GM18511 (cell line): ENCODE data around the gene UGT1A5.
"Not testable (repeated sequence)": the region's sequence is repeated elsewhere in the genome, so short reads cannot be mapped to it uniquely, and the experiment has no call there.

Experiments used
- ATAC-seq: cut with Tn5 transposase; IDR thresholded peaks from one replicate; pipeline ENCODE4 v1.9.1; 2021; ENCODE audit warnings: mild to moderate bottlenecking, moderate library complexity; ENCODE audit not compliant: unreplicated experiment

UGT1A5 gene

DNA sequence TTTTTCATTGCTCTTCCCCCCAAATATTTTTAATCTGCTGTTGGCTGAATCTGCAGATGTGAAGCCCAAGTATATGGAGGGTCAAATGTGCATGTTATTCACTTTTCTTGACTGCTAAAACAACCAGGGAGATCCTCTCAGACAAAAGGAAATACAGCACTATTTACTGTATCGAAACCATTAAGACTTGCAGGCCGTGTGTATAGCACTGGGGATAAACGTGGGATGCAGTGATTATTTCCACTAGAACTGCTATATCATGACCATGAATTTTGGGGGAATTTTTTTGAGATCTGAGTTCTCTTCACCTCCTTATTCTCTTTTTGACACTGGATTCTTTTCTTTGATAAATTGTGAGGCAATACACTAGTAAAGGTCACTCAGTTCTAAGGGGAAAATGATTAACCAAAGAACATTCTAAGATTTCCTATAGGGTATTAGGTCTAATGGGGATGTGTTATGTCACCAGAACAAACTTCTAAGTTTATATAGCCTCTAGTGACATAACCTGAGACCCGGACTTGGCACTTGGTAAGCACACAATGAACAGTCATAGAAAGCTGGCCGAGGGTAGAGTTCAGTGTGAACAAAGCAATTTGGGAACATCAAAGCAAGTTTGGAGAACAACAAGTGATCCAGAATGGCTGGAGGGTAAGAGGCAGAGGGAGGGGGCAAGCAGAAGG, 32.5 kb downstream of the UGT1A5 start:
- ATAC-seq, result no peak

DNA sequence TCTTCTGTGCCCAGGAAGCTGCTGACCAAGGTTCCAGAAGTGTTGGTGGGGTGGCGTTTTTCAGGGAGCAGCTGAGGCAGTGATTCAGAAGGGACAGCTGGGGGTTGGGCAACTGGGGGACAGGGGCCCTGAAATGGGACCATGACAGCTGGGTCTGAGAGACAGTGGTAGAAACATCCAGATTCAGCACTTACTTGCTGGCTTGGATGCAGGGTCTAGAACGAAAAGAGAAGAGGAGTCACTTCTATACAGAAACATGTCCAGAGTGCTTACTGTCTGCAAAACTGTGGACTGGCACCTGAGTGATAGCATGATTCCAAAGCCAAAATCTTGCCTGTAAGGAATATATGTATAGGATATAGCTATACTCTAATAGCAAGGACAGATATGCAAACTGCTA, 33.1 kb downstream of the UGT1A5 start:
- ATAC-seq, result not testable (repeated sequence)

DNA sequence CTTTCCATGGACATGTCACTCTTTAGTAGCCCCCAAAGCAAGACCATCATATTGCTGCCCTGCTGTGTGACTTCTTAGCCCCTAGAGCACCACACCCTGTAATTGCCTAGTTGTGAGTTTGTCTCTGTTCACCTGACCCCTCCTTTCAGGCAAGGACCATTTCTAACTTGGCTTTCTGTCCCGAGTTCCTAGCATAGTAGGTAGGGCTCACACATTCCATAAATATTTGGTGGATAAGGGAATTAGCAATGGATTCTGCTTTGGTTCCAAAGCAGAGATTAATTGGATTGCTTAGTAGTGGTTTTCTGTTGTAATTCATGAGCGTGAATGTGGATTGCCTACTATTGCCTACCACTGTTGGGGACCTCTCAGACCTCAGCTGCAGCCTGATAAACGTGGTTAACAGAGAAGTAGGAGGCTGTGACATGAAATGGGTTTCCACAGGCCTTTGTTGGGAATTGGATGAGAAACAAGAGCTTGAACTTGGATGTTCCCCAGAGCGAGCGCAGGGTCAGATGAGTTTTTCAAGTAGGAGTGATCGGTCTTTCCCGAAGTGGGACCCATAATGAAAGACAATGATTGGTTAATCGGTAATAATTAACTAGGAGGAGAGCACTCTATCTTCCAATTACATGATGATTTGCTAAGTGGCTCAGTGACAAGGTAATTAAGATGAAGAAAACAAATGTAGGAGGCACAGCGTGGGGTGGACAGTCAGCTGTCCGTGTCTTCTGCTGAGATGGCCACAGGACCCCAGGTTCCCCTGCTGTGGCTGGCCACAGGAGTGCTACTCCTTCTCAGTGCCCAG, 34.0 kb downstream of the UGT1A5 start:
- ATAC-seq, result no peak

DNA sequence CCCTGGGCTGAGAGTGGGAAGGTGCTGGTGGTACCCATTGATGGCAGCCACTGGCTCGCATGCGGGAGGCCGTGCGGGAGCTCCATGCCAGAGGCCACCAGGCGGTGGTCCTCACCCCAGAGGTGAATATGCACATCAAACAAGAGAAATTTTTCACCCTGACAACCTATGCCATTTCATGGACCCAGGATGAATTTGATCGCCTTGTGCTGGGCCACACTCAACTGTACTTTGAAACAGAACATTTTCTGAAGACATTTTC, 34.5 kb downstream of the UGT1A5 start:
- no peak for ATAC-seq

DNA sequence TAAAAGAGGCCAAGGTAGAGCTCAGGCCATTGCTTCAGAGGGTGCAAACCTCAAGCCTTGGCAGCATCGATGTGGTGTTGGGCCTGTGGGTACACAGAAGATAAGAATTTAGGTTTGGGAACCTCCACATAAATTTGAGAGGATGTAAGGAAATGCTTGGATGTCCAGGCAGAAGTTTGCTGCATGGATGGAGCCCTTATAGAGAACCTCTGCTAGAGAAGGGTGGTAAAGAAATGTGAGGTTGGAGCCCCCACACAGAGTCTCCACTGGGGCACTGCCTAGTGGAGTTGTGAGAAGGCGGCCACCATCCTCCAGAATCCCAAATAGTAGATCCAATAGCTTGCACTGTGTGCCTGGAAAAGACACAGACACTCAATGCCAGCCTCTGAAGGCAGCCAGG, 38.0 kb downstream of the UGT1A5 start:
- ATAC-seq, result not testable (repeated sequence)

DNA sequence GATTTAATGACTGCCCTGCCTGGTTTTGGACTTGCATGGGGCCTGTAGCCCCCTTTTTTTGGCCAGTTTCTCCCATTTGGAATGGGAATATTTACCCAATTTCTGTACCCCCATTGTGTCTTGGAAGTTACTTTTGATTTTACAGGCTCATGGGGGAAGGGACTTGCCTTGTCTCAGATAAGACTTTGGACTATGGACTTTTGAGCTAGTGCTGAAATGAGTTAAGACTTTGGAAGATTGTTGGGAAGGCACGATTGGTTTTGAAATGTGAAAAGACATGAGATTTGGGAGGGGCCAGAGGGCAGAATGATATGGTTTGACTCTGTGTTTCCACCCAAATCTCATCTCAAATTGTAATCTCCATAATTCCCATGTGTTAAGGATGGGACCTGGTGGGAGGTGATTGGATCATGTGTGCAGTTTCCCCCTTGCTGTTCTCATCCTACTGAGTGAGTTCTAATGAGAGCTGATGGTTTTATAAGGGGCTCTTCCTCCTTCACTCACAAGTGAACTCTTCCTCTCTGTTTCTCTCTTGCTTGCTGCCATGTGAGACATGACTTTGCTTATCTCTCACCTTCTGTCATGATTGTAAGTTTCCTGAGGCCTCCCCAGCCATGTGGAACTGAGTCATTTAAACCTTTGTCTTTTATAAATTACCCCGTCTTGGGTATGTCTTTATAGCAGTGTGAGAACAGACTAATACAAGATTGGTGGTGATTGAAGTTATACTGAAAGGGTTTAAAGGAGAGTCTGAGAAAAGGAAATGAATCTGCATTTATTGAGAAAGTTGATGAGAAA, 38.7 kb downstream of the UGT1A5 start:
- not testable (repeated sequence) for ATAC-seq

DNA sequence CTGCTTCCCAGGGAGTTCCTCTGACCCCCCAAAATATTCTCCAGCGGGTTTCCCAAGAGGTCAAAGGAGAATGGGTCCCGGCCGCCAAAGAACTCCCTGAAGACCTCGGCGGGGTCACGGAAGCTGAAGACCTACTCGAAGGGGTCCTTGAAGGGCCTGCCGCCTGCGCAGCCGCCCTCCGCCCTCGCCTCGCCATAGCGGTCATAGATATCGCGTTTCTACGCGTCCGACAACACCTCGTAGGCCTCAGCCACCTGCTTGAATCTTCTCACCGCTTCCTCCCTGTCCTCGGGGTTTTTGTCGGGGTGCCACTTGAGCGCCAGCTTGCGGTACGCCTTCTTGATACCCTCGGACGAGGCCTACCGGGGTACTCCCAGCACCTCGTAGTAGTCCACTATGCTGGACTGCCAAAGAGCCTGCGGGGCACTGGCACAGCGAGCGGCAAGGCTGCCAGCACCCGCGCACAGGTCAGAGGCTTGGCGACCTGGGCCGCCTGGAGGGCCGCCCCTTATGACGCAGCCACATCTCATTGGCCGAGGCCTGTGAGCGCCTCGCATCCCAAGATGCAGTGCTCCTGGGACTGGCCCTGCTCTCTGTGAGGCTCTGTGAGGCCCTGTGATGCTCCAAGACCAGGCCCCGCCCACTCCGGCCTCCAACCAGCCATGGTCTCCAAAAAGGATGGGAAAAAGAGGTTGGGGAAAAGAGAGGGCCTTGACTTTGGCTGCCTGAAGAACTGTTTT, 42.3 kb downstream of the UGT1A5 start:
- no peak for ATAC-seq

DNA sequence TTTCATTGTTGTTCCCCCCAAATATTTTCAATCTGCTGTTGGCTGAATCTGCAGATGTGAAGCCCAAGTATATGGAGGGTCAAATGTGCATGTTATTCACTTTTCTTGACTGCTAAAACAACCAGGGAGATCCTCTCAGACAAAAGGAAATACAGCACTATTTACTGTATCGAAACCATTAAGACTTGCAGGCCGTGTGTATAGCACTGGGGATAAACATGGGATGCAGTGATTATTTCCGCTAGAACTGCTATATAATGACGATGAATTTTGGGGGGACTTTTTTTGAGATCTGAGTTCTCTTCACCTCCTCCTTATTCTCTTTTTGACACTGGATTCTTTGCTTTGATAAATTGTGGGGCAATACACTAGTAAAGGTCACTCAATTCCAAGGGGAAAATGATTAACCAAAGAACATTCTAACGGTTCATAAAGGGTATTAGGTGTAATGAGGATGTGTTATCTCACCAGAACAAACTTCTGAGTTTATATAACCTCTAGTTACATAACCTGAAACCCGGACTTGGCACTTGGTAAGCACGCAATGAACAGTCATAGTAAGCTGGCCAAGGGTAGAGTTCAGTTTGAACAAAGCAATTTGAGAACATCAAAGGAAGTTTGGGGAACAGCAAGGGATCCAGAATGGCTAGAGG, 43.8 kb downstream of the UGT1A5 start:
- no peak for ATAC-seq

DNA sequence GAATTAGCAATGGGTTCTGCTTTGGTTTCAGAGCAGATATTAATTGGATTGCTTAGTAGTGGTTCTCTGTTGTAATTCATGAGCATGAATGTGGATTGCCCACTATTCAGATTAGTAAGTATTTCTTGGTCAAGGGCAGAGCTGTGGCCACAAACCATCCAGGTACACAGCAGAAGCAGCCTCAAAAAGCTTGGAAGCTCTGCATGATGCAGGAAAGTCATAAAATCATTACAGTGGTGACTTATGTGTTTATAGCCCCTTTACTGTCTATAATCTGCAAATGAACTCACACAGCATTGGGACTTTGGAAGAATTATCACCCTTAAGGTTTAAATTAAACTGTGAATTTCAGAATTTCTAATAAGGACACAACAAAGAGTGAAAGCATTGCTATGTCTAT, 45.4 kb downstream of the UGT1A5 start:
- no peak for ATAC-seq

DNA sequence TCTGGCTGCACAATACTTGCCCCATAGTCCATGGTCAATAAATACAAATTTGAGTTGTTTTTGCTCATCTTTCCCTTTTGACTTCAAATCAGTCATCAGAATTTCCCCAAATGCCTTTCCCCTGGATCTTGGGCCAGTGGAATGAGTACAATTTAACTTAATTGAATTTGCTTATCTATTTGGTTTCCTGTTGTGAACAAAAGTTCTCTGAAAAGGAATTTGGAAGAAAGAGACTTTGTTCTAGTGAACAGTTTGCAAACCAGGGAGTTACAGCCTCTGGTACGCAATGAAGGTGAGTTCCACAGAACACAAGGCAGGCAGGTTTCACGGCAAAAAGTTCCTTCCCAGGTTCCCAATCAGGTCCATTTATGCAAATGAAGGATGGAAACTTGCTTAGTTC, 46.1 kb downstream of the UGT1A5 start:
- no peak for ATAC-seq

DNA sequence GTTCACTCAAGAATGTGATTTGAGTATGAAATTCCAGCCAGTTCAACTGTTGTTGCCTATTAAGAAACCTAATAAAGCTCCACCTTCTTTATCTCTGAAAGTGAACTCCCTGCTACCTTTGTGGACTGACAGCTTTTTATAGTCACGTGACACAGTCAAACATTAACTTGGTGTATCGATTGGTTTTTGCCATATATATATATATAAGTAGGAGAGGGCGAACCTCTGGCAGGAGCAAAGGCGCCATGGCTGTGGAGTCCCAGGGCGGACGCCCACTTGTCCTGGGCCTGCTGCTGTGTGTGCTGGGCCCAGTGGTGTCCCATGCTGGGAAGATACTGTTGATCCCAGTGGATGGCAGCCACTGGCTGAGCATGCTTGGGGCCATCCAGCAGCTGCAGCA, 47.3 kb downstream of the UGT1A5 start, which contains the start of gene UGT1A1:
TSS of gene UGT1A1 (plus strand) at position 228 of the 400 bp plus-strand sequence. CDS start at position 246, 18 bp downstream.
- no peak for ATAC-seq

DNA sequence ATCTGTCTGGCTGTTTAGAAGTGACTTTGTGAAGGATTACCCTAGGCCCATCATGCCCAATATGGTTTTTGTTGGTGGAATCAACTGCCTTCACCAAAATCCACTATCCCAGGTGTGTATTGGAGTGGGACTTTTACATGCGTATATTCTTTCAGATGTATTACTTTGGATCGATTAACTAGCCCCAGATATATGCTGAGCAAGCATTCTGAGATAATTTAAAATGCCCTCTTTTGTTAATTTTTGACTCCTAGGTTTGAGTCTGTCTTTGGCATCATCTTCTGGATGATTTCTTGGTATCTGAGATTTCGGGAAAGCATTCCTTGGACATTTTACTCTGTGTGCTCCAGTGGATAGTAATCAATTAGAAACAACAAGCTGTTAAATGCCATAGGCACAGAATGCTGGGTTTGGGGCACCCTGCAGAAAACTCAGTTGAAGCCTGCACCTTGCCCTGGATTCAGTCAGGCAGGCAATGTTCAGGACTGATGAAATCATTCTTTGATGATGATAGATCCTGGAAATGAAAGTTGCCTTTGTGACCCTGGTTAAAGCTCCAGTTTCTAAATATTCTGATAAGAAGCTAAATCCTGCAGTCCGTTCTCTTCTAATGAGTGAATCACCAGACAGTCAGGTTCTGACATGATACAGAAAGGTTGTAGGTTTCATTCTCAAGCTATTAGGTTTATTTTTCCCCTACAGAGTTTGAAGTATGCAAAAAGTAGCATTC, 48.5 kb downstream of the UGT1A5 start:
- no peak for ATAC-seq

DNA sequence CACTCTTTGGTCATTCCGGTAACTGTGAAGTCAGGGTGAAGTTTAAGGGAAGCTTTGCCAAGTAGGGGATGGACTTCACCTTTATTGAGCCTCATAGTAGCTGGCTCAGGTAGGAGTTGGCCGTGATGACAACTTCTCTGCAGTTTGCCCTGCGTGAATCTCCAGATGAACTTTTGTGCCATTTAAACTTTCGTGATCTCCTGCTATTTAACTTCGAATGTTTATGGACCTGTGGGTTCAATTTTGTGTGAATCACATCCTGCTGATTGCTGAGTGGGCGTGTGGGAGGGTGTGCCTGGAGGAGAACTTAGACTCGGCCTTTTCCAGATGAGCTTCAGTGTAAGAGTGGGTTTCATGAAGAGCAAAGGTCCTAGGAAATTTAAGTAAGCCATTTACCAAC, 51.6 kb downstream of the UGT1A5 start:
- no peak for ATAC-seq

DNA sequence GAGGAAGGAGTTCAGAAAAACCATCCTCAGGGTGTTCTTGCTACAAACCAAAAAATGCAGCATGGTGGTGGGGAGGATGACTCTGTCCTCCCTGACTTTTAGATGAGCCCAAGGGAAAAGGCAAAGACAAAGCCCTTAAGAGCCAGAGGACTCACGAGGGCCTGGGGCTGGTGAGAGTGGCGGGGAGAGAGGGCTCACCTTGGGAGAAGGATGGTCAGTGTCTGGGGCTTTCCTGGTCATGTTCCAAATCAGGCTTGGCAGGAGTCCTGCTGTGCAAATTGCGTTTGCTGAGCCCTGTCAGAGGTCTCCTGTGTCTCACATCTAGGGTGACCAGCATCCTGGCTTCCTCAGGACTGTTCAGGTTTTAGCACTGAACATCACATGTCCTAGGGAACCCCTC, 52.1 kb downstream of the UGT1A5 start:
- no peak for ATAC-seq

DNA sequence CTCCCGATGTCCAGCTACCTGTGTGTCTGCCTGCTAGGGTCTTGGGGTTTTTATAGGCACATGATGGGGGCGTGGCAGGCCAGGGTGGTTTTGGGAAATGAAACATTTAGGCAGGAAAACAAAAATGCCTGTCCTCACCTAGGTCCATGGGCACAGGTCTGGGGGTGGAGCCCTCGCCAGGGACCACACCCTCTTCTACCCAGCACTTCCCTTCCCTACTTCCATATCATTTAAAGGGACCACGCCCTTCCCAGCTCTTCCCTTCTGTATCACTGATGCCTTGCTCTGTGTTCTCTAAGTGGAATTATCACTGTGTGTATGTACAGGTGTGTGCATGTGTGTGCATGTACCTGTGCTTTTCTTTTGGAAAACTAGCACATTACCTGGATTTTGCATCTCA, 53.7 kb downstream of the UGT1A5 start:
- ATAC-seq, result no peak

DNA sequence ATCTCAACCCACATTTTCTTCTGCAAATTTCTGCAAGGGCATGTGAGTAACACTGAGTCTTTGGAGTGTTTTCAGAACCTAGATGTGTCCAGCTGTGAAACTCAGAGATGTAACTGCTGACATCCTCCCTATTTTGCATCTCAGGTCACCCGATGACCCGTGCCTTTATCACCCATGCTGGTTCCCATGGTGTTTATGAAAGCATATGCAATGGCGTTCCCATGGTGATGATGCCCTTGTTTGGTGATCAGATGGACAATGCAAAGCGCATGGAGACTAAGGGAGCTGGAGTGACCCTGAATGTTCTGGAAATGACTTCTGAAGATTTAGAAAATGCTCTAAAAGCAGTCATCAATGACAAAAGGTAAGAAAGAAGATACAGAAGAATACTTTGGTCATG, 55.4 kb downstream of the UGT1A5 start:
- no peak for ATAC-seq

DNA sequence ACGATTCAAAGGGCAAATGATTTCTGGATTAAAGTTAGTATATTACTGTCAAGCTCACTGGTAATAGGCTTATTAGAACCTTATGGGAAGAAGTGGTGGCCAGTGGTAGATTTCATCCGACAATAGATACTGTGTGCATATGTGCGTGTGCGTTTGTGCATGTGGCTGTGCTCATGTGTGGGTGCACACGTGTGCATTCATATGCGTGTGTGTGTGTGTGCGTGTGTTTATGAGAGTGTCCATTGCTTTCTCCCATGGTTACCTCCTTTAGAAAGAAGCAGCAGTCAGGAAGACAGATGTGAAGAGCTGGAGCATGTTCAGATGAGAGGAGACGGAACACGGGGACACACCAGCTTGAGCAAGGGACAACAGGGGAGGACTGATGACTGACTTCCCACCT, 56.6 kb downstream of the UGT1A5 start:
- no peak for ATAC-seq

DNA sequence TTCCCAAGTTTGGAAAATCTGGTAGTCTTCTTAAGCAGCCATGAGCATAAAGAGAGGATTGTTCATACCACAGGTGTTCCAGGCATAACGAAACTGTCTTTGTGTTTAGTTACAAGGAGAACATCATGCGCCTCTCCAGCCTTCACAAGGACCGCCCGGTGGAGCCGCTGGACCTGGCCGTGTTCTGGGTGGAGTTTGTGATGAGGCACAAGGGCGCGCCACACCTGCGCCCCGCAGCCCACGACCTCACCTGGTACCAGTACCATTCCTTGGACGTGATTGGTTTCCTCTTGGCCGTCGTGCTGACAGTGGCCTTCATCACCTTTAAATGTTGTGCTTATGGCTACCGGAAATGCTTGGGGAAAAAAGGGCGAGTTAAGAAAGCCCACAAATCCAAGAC, 59.4 kb downstream of the UGT1A5 start:
- no peak for ATAC-seq

DNA sequence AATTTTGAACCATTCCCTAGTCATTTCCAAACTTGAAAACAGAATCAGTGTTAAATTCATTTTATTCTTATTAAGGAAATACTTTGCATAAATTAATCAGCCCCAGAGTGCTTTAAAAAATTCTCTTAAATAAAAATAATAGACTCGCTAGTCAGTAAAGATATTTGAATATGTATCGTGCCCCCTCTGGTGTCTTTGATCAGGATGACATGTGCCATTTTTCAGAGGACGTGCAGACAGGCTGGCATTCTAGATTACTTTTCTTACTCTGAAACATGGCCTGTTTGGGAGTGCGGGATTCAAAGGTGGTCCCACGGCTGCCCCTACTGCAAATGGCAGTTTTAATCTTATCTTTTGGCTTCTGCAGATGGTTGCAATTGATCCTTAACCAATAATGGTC, 59.9 kb downstream of the UGT1A5 start:
- no peak for ATAC-seq

DNA sequence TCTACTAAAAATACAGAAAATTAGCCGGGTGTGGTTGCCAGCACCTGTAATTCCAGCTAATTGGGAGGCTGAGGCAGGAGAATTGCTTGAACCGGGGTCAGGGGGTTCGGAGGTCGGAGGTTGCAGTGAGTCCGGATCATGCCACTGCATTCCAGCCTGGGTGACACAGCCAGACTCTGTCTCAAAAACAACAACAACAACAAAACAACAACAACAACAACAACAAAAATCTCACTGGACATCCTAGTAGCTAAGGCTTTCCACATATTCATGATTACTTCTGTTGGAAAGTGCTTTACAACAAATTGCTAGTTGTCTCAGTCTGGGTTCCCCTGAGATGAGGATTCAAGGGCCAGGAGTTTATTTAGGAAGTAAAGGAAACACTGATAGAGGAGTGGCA, 61.1 kb downstream of the UGT1A5 start:
- ATAC-seq, result no peak
